Central memory CD4-positive, alpha-beta T cell (primary cell): ENCODE measurements around the gene PLXNA2.

Experiments
- DNase-seq: peaks from one replicate; pipeline ENCODE4 v3.0.0; 2022

The PLXNA2 gene

GRCh38 chr1:208133355-208133754 lies 110.8 kb downstream of the PLXNA2 start:
- DNase-seq = no peak

- DNase-seq = peak; percentile 12
Observed at GRCh38 chr1:208132287-208132882, 111.8 kb downstream of the PLXNA2 start.

- no peak for DNase-seq
Observed at GRCh38 chr1:208131621-208132286, 112.4 kb downstream of the PLXNA2 start.

GRCh38 chr1:208129487-208129886 lies 114.7 kb downstream of the PLXNA2 start:
- DNase-seq = no peak

- no peak for DNase-seq
Observed at GRCh38 chr1:208129060-208129459, 115.1 kb downstream of the PLXNA2 start.

- DNase-seq = no peak
Observed at GRCh38 chr1:208127792-208128529, 116.2 kb downstream of the PLXNA2 start.

- no peak for DNase-seq
Observed at GRCh38 chr1:208127284-208127683, 116.9 kb downstream of the PLXNA2 start.

GRCh38 chr1:208126108-208126507 lies 118.1 kb downstream of the PLXNA2 start:
- no peak for DNase-seq

- no peak for DNase-seq
Observed at GRCh38 chr1:208122612-208123358, 121.4 kb downstream of the PLXNA2 start.

- DNase-seq = no peak
Observed at GRCh38 chr1:208121813-208122364, 122.3 kb downstream of the PLXNA2 start.

GRCh38 chr1:208120431-208120790 lies 123.8 kb downstream of the PLXNA2 start:
- DNase-seq = no peak

- DNase-seq = no peak
Observed at GRCh38 chr1:208118841-208119606, 125.2 kb downstream of the PLXNA2 start.

- no peak for DNase-seq
Observed at GRCh38 chr1:208118306-208118705, 125.9 kb downstream of the PLXNA2 start.

GRCh38 chr1:208117826-208118225 lies 126.4 kb downstream of the PLXNA2 start:
- no peak for DNase-seq

GRCh38 chr1:208117409-208117808 lies 126.8 kb downstream of the PLXNA2 start:
- no peak for DNase-seq

- no peak for DNase-seq
Observed at GRCh38 chr1:208115924-208116640, 128.1 kb downstream of the PLXNA2 start.

GRCh38 chr1:208113011-208113410 lies 131.2 kb downstream of the PLXNA2 start:
- no peak for DNase-seq

- no peak for DNase-seq
Observed at GRCh38 chr1:208112401-208112800, 131.8 kb downstream of the PLXNA2 start.

GRCh38 chr1:208111646-208112190 lies 132.5 kb downstream of the PLXNA2 start:
- DNase-seq = no peak

- DNase-seq = no peak
Observed at GRCh38 chr1:208110296-208110695, 133.9 kb downstream of the PLXNA2 start.

- DNase-seq = no peak
Observed at GRCh38 chr1:208108646-208109330, 135.4 kb downstream of the PLXNA2 start.
